B cell (primary cell): Measurements from ENCODE around the gene DAB2IP. TPM values are rescaled to one million over a fixed set of nuclear protein-coding genes. Genes with fewer than 3 reads are reported as not detected.

Experiments used
- ATAC-seq: fragments of 200-7000 bp; cut with Tn5 transposase; one replicate; pipeline ENCODE4 v1.10.0; 2021; ENCODE audit warnings: low read depth, mild to moderate bottlenecking, moderate number of reproducible peaks, moderate library complexity
- CTCF ChIA-PET: fragments of 350-600 bp; sonication (Branson Sonifier 250); formaldehyde crosslinking; loops from one replicate; lab custom pipeline; 2021; ENCODE audit warnings: antibody characterized with exemption, inconsistent platforms; lab: Charles Lee
- POLR2A ChIA-PET: fragments of 350-600 bp; sonication (Branson Sonifier 250); formaldehyde crosslinking; loops from one replicate; lab custom pipeline; 2021; ENCODE audit warnings: antibody characterized with exemption; lab: Charles Lee
- DNase-seq: peaks from one replicate; pipeline ENCODE4 v3.0.0; 2013
- H2AFZ ChIP-seq: 2 replicates; pipeline ENCODE4 v1.6.1; 2012; ENCODE audit warnings: mild to moderate bottlenecking, low read depth, low read length; ENCODE audit not compliant: insufficient read depth, poor library complexity, severe bottlenecking
- H3K27ac ChIP-seq, 2 donors: 1 replicate in 1 of 2; 2 replicates in 1 of 2; pipeline ENCODE4 v1.5.1; 2012 to 2013; ENCODE audit warnings: low read length in 2 of 2, mild to moderate bottlenecking in 2 of 2, moderate library complexity in 1 of 2
- H3K27me3 ChIP-seq, 4 experiments: fragments of 200-600 bp in 1 of 4; sonication (generic) in 1 of 4; replicated peaks in 1 of 4; 1 replicate in 2 of 4; 2 replicates in 2 of 4; pipeline versions ENCODE4 v1.6.1 to v1.7.0; 2013 to 2016; ENCODE audit warnings: low read length in 3 of 4, mild to moderate bottlenecking in 2 of 4, mixed read lengths in 1 of 4, moderate library complexity in 1 of 4; ENCODE audit not compliant: insufficient read depth in 4 of 4, control insufficient read depth in 3 of 4; ENCODE audit errors: control extremely low read depth in 1 of 4
- H3K36me3 ChIP-seq, 2 experiments: replicated peaks in 1 of 2; 1 replicate in 1 of 2; 2 replicates in 1 of 2; pipeline versions ENCODE4 v1.6.1 to v1.7.1; 2013; ENCODE audit warnings: low read length in 1 of 2; ENCODE audit not compliant: insufficient read depth in 2 of 2, control insufficient read depth in 1 of 2; ENCODE audit errors: control extremely low read depth in 1 of 2, extremely low read depth in 1 of 2
- H3K4me1 ChIP-seq, 2 donors: fragments of 200-600 bp in 1 of 2; sonication (generic) in 1 of 2; 1 replicate in 1 of 2; 2 replicates in 1 of 2; pipeline versions ENCODE4 v1.5.1 to v1.6.1; 2013 to 2017; ENCODE audit warnings: low read length in 2 of 2; ENCODE audit not compliant: control insufficient read depth in 2 of 2, insufficient read depth in 2 of 2
- H3K4me2 ChIP-seq: replicated peaks from 2 replicates; pipeline ENCODE3; 2012; ENCODE audit warnings: mild to moderate bottlenecking, low read depth, low read length; ENCODE audit not compliant: poor library complexity, severe bottlenecking
- H3K4me3 ChIP-seq, 5 experiments: fragments of 200-600 bp in 1 of 5; sonication (generic) in 1 of 5; 1 replicate in 3 of 5; 2 replicates in 2 of 5; pipeline versions ENCODE4 v1.5.1 to v1.7.0; 2011 to 2016; ENCODE audit warnings: low read length in 4 of 5, mild to moderate bottlenecking in 4 of 5, low read depth in 2 of 5, control low read depth in 1 of 5, moderate library complexity in 1 of 5; ENCODE audit not compliant: insufficient read depth in 1 of 5; ENCODE audit errors: control extremely low read depth in 1 of 5, extremely low read depth in 1 of 5
- H3K79me2 ChIP-seq: fragments of 200-600 bp; sonication (generic); one replicate; pipeline ENCODE4 v1.6.0; 2016; ENCODE audit warnings: low read length; ENCODE audit not compliant: control insufficient read depth, insufficient read depth
- H3K9ac ChIP-seq: fragments of 200-600 bp; sonication (generic); 2 replicates; pipeline ENCODE4 v1.6.1; 2017; ENCODE audit warnings: mild to moderate bottlenecking, low read length, moderate library complexity
- H3K9me3 ChIP-seq, 3 donors: one replicate each; pipeline versions ENCODE4 v1.6.1 to v1.7.1; 2013; ENCODE audit warnings: low read length in 2 of 3; ENCODE audit not compliant: control insufficient read depth in 2 of 3, insufficient read depth in 1 of 3; ENCODE audit errors: control extremely low read depth in 1 of 3
- H4K20me1 ChIP-seq: 2 replicates; pipeline ENCODE4 v1.6.0; 2012; ENCODE audit warnings: mild to moderate bottlenecking, low read length; ENCODE audit not compliant: insufficient read depth, control insufficient read depth, poor library complexity, severe bottlenecking
- H3K27ac Mint-ChIP-seq: one replicate; pipeline ENCODE4 v1.8.0; 2021; ENCODE audit warnings: mixed read lengths
- H3K27me3 Mint-ChIP-seq: one replicate; pipeline ENCODE4 v1.8.0; 2021; ENCODE audit warnings: mixed read lengths
- H3K4me1 Mint-ChIP-seq: one replicate; pipeline ENCODE4 v1.8.0; 2021; ENCODE audit warnings: mixed read lengths
- H3K4me3 Mint-ChIP-seq: one replicate; pipeline ENCODE4 v1.8.0; 2021; ENCODE audit warnings: mixed read lengths
- H3K9me3 Mint-ChIP-seq: one replicate; pipeline ENCODE4 v1.8.0; 2022; ENCODE audit warnings: mixed read lengths; ENCODE audit not compliant: insufficient read depth
- CTCF ChIP-seq: fragments of 200-600 bp; IDR thresholded peaks from one replicate; pipeline ENCODE4 v1.8.0; 2022; ENCODE audit warnings: antibody characterized with exemption, mild to moderate bottlenecking
- EZH2 ChIP-seq: IDR thresholded peaks from 2 replicates; pipeline ENCODE4 v1.6.1; 2012; ENCODE audit warnings: borderline replicate concordance, low read depth, mild to moderate bottlenecking, moderate library complexity, low read length; ENCODE audit not compliant: insufficient read depth, poor library complexity, severe bottlenecking
- WGBS: methylation state at CpG from one replicate; pipeline ENCODE4 v1.1.5; 2013; ENCODE audit warnings: missing lambda C conversion rate; ENCODE audit not compliant: insufficient coverage; 5-methylcytosine and 5-hydroxymethylcytosine counted together
- intact Hi-C: fragments of 100-400 bp; cut with micrococcal nuclease; formaldehyde crosslinking; loops from one replicate; pipeline ENCODE4 v1.10.0; 2022
- polyA plus RNA-seq: library from polyadenylated mRNA; depleted of rRNA; stranded (reverse); fragments of >200 nt; gene quantifications from 2 replicates; pipeline ENCODE4 v1.2.3, GENCODE V29; 2012
- total RNA-seq, 2 donors: library from RNA; stranded (reverse); fragments of 120-200 nt in 1 of 2; gene quantifications; 1 replicate in 1 of 2; 2 replicates in 1 of 2; pipeline versions ENCODE4 v1.2.3 to v1.2.4, GENCODE V29; 2013 to 2022

The DAB2IP gene
- total and polyA plus RNA-seq, 2 donors (not counting 1 experiment from before 2014, with no cell fraction given) = 1.1 to 3.9 TPM

GRCh38 chr9:121757281-121757585, 105.8 kb downstream of the DAB2IP start:
- H3K4me1 ChIP-seq = no peaks in the 10 kb centered on the region
- 100% methylated on average over 1 of the region's 1 CpG for WGBS
- H3K27me3 Mint-ChIP-seq = no peaks in the 10 kb centered on the region
- H3K9me3 Mint-ChIP-seq = no peaks in the 10 kb centered on the region
- no peak overlapping the region for H3K27ac Mint-ChIP-seq
- no peaks in the 10 kb centered on the region for H3K9me3 ChIP-seq
- H3K36me3 ChIP-seq = no peaks in the 10 kb centered on the region
- CTCF ChIA-PET = no interaction called here
- no peak for TF ChIP-seq CTCF
- no peak for TF ChIP-seq EZH2
- no peaks in the 10 kb centered on the region for H3K79me2 ChIP-seq
- H4K20me1 ChIP-seq = no peaks in the 10 kb centered on the region
- no peaks in the 10 kb centered on the region for H3K4me1 Mint-ChIP-seq
- no peak for ATAC-seq
- POLR2A ChIA-PET = no interaction called here
- intact Hi-C loops = no loop called here
- H3K27ac ChIP-seq = no peak overlapping the region
- no peak overlapping the region for H2AFZ ChIP-seq
- no peak overlapping the region for H3K4me3 Mint-ChIP-seq
- DNase-seq = no peak
- H3K9ac ChIP-seq = no peak overlapping the region
- no peaks in the 10 kb centered on the region for H3K27me3 ChIP-seq
- no peak overlapping the region for H3K4me3 ChIP-seq
- no peak overlapping the region for H3K4me2 ChIP-seq

GRCh38 chr9:121758693-121759092, 107.3 kb downstream of the DAB2IP start:
- Histone ChIP-seq H3K9me3 (no peaks in the 10 kb centered on the region), H3K36me3 (no peaks in the 10 kb centered on the region), H3K27ac (no peak overlapping the region), H3K4me1 (no peaks in the 10 kb centered on the region), H3K4me2 (no peak overlapping the region), H3K79me2 (no peaks in the 10 kb centered on the region), H4K20me1 (no peaks in the 10 kb centered on the region), H3K9ac (no peak overlapping the region), H3K4me3 (no peak overlapping the region), H2AFZ (no peak overlapping the region), H3K27me3 (no peaks in the 10 kb centered on the region)
- DNase-seq (no peak), ATAC-seq (no peak)
- Mint-ChIP-seq H3K27ac (no peak overlapping the region), H3K27me3 (no peaks in the 10 kb centered on the region), H3K9me3 (no peaks in the 10 kb centered on the region), H3K4me3 (no peak overlapping the region), H3K4me1 (no peaks in the 10 kb centered on the region)
- intact Hi-C loops = no loop called here
- ChIA-PET CTCF (no interaction called here), POLR2A (no interaction called here)
- WGBS = 95% methylated on average over 7 of the region's 9 CpGs
- TF ChIP-seq EZH2 = no peak
- no peak for TF ChIP-seq CTCF
